GM23338 (cell line): ENCODE measurements around the gene TARS2. TPM values are rescaled to one million over a fixed set of nuclear protein-coding genes. Genes with fewer than 3 reads are reported as not detected.

Source experiments
- CREB1 ChIP-seq: fragments of 250-450 bp; sonication (Bioruptor Pico); IDR thresholded peaks from 2 replicates; pipeline ENCODE4 v1.5.0; 2020; ENCODE audit warnings: low read depth, mild to moderate bottlenecking, moderate library complexity
- EZH2 ChIP-seq: fragments of 200-600 bp; sonication (generic); IDR thresholded peaks from one replicate; pipeline ENCODE4 v1.8.0; 2017; ENCODE audit warnings: antibody characterized with exemption, mild to moderate bottlenecking, low read depth; ENCODE audit not compliant: unreplicated experiment
- REST ChIP-seq: IDR thresholded peaks from one replicate; pipeline ENCODE4 v1.6.1; 2018; ENCODE audit warnings: antibody characterized with exemption; ENCODE audit not compliant: unreplicated experiment
- ZNF331 ChIP-seq: fragments of 250-450 bp; sonication (Bioruptor Pico); IDR thresholded peaks from 2 replicates; pipeline ENCODE4 v1.5.0; 2020; ENCODE audit warnings: low read depth, mild to moderate bottlenecking, moderate library complexity
- ZNF462 ChIP-seq: fragments of 250-450 bp; sonication (Bioruptor Pico); IDR thresholded peaks from 2 replicates; pipeline ENCODE4 v1.5.0; 2020; ENCODE audit warnings: mild to moderate bottlenecking, moderate library complexity
- polyA plus RNA-seq: library from polyadenylated mRNA; unstranded; fragments of >200 nt; fragmentation: Nextera tagmentation; extraction: Ambion mirVana; gene quantifications from 2 replicates; pipeline ENCODE4 v1.2.1, GENCODE V29; 2016
- total RNA-seq: library from RNA; depleted of rRNA; stranded (reverse); fragments of >200 nt; shearing (Covaris generic); gene quantifications from 2 replicates; pipeline ENCODE4 v1.2.3, GENCODE V29; 2014

TARS2 gene
- total and polyA plus RNA-seq, 2 experiments from 2014 or later = 19.5 to 28.4 TPM

GRCh38 chr1:150534002-150534401, 46.8 kb downstream of the TARS2 start (continued):
- TF ChIP-seq ZNF462 (CRISPR knock-in tag) (no peak), ZNF331 (no peak), CREB1 (CRISPR knock-in tag) (no peak), EZH2 (no peak), REST (no peak)
